Epithelial cell of prostate (primary cell): ENCODE measurements around the gene ADNP2.

ENCODE experiments used
- DNase-seq: peaks from one replicate; pipeline ENCODE4 v3.0.0-alpha.2; 2011; ENCODE audit warnings: low read depth, low spot score
- H3K27ac ChIP-seq: fragments of 450-650 bp; 2 replicates; pipeline ENCODE4 v1.5.1; 2017; ENCODE audit warnings: mild to moderate bottlenecking

The ADNP2 gene

DNA sequence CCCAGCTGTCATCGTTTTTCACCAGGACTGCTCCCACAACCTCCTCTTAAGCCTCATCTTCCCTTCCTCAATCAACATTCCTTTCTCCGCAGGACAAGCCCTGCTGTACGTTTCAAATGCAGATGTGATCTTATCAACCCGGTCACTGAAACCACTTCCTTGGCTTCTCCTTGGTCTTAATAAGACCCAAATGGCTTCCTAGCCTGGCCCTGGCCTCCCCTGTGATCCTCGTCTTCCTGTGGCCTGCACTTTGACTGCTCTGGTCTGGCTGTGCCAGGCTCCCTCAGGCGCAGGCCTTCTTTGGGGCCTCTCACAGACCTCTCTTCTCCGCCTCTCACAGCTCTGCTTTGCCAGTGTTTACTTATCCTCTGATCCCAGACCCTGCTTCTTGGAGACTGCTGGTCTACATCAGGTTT is 4.7 kb upstream of the ADNP2 start:
- DNase-seq = no peak
- no peak overlapping the region for H3K27ac ChIP-seq

DNA sequence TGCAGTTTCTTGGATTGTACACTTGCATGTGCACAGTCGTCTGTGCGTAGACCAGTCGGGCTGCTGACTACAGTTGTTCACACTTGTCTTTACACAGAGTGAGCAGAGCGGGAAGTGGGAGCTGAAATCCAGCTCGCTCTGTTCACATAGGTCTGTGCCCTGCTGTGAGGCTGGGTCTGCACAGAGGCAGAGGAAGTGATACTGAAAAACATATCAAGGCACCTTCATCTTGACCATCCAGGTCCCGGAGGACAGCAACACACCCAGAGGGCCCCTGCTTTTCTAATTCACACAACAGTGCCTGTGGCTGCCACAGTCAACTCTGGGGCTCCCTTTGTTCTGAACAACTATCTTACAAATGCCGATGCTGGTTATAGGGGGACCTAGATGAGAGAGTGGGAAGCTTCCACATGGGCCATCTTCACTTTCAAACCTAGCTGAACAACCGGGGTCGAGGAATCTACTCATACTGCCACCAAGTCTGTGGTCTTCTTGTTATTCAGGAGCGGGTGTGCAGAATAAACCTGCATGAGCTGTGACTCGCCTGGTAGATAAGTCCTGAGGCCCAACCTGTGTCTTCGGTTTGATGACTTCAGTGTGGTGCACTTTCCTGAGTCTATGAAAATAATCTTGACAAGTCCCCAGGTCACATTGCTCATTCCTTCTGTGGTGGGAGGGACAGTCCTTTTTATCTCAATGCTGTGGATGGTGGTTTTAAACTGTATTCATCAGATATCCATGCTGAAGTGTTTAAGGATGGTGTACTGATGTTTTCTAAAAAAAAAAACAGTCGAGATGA is 3.5 kb upstream of the ADNP2 start:
- no peak for DNase-seq
- H3K27ac ChIP-seq = no peak overlapping the region

- no peak for DNase-seq
- no peak overlapping the region for H3K27ac ChIP-seq
Measured at GRCh38 chr18:80106482-80107051, 2.5 kb upstream of the ADNP2 start.

- DNase-seq = no peak
Measured at GRCh38 chr18:80107426-80107825, 1.6 kb upstream of the ADNP2 start.

DNA sequence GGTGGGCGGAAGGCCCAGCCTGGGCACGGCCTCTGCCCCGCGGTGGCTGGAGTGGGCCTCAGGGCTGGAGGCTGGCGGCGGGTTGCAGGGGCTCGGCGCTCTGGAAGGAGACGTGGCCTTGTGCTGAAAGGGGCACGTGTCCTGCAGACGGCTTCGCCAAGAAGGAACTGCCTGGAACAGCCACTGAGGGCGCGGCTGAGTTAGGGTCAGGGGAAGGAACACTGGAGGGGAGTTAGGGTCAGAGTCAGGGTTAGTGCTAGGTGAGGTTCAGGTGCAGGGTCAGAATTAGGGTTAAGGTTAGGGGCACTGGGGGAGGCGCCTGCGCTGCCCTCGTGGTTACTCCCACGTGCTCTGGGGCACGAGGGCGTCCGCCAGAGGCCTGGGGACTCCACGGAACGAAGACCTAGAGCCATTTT is 933 bp upstream of the ADNP2 start:
- no peak overlapping the region for H3K27ac ChIP-seq
- DNase-seq = no peak

More at GRCh38 chr18:80107426-80107825, 1.6 kb upstream of the ADNP2 start:
- no peak overlapping the region for H3K27ac ChIP-seq

- DNase-seq = no peak
- H3K27ac ChIP-seq = peak overlapping the region; percentile 74
Measured at GRCh38 chr18:80109676-80110078, 615 bp downstream of the ADNP2 start.

DNA sequence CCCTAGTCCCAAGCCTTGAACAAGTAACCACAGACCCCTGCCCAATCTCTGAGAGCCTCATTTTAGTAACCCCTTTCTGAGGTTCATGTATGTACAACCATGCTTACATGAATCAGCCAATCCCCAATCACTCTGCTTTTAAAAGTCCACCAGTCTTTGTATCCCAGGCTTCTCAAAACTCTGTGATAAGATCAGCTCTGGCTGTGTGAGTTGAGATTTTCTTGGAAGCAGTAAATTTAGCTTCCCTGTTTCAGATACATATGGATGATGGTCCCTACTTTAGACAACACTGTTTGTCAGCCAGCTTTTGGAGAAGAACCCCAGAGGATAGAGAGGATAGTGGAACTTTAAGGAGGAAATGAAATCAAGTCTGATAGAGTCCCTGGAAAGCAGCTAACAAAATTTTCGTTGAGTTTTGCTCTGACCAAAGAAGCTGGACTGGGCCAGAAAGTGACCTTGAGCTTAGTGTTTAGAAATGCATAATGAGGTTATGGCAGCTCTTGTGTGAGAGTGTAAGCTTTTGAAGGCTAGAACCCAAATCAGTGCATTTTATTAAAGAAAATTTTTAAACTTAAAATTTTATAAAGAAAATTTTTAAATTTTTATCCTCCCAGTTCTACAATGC is 3.7 kb downstream of the ADNP2 start:
- no peak overlapping the region for H3K27ac ChIP-seq
- no peak for DNase-seq

- no peak for DNase-seq
- H3K27ac ChIP-seq = no peak overlapping the region
Measured at GRCh38 chr18:80115035-80115434, 6.0 kb downstream of the ADNP2 start.

DNA sequence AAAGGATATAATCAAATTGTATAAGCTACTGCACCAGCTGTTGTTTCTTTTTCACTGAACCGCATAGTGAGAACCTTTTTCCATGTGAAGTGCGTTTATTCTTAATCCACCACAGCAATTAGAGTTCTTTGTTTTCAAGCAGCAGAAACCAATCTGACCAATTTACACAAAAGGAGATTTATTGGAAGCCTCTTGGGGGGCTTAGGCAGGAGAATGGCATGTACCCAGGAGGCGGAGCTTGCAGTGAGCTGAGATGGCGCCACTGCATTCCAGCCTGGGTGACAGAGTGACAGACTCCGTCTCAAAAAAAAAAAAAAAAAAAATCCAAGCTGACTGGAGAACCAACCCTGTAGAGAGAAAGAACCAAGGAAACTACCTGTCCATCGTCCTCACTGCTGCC is 10.0 kb downstream of the ADNP2 start:
- DNase-seq = no peak

GRCh38 chr18:80120932-80121331 is 11.9 kb downstream of the ADNP2 start:
- no peak for DNase-seq
- H3K27ac ChIP-seq = no peak overlapping the region

More for the DNA sequence above, 10.0 kb downstream of the ADNP2 start:
- H3K27ac ChIP-seq = no peak overlapping the region

DNA sequence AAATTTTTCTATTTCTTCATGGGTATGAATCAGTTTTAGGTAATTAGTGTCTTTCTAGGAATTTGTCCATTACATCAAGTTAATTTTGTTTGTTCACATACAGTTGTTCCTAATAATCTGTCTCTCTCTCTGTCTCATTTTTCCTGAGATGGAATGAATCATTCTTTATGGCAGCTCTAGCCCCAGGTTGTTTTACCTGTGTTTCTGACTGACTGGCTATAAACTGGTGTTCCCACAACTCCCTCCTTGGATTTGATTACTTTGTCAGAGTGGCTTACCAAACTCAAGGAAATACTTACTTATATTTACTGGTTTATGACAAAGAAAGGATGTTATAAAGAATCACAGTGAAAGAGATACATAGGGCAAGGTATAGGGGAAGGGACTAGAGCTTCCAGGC is 15.1 kb downstream of the ADNP2 start:
- peak; percentile 18 for DNase-seq
- H3K27ac ChIP-seq = peak overlapping the region; percentile 42

DNA sequence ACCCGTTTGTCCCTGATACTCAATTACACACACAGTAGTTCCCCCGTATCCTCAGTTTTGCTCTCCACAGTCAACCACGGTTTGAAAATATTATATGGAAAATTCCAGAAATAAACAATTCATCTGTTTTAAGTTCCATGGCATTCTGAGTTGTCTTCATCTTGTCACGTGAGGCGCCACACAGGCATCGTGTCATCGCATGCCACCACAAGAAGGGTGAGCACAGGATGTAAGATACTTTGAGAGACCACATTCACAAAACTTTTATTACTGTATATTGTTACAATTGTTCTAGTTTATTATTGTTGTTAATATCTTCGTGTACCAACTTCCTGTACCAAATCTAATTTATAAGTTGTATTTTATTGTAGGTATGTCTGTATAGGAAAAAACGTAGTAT is 17.7 kb downstream of the ADNP2 start:
- no peak overlapping the region for H3K27ac ChIP-seq
- DNase-seq = no peak

GRCh38 chr18:80127635-80128034 is 18.6 kb downstream of the ADNP2 start:
- H3K27ac ChIP-seq = no peak overlapping the region

GRCh38 chr18:80129672-80130367 is 20.8 kb downstream of the ADNP2 start:
- no peak overlapping the region for H3K27ac ChIP-seq
- DNase-seq = no peak

More at GRCh38 chr18:80127635-80128034, 18.6 kb downstream of the ADNP2 start:
- no peak for DNase-seq

DNA sequence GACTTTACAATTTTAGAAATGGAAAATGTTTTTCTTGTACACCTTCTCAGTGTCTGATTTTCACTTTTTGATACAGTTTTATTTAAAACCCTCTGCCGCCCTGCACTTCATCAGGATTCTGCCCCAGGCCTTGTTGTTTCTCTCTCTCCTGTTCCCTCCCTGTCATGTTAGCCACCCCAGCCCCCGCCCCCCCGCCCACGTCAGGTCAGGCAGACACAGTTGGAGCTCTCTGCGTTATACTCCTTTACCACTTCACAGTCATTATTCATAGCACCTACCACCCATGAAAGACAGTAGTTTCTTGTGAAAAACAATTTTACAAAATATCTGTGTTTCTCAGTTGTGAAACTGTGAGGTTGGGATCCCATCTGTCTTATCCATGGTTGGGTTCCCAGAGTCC is 21.5 kb downstream of the ADNP2 start:
- DNase-seq = no peak
- H3K27ac ChIP-seq = no peak overlapping the region

DNA sequence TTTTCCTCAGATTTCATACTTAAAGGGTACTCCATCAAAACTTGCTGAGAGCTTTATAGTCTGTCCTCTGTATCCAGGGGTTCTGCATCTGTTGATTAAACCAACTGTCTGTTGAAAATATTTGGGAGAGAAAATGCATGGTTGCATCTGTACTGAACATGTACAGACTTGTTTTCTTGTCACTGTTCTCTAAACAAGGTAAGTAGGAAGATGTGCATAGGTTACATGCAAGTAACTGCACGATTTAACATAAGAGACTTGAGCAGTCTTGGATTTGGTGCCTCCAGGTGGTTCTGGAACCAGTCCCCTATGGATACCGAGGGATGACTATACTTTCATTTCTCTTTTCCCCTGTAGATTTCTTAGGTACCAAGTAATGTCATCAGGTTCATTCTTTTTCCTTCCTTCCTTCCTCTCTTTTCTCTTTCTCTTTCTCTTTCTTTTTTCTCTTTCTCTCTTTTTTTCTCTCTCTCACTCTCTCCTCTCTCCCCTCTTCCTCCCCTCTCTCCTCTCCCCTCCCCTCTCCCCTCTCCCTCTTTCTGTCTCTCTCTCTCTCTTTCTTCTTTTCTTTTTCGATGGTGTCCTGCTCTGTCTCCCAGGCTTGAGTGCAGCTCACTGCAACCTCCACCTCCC is 23.2 kb downstream of the ADNP2 start:
- H3K27ac ChIP-seq = peak overlapping the region; percentile 45
- peak; percentile 18 for DNase-seq

DNA sequence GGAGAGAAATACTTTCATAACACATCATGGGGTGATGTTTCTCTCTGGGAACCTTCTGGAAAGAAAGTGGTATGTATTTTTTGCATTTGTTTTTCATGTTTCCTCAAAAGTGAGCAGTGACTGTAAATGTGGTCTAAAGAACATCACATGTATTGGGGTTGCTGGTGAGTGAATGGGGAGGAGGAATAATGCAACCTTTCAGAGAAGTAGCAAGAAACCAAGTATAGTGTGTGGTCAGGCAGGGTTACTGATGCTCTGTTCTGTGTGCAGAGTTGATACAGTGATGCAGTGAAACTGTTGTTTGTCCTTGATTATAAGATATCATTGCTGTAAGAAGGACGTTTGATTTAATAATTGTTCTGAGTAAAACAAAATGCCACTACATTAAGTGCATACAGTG is 24.1 kb downstream of the ADNP2 start:
- H3K27ac ChIP-seq = no peak overlapping the region
- DNase-seq = no peak

GRCh38 chr18:80135136-80135535 is 26.1 kb downstream of the ADNP2 start:
- no peak overlapping the region for H3K27ac ChIP-seq
- no peak for DNase-seq

DNA sequence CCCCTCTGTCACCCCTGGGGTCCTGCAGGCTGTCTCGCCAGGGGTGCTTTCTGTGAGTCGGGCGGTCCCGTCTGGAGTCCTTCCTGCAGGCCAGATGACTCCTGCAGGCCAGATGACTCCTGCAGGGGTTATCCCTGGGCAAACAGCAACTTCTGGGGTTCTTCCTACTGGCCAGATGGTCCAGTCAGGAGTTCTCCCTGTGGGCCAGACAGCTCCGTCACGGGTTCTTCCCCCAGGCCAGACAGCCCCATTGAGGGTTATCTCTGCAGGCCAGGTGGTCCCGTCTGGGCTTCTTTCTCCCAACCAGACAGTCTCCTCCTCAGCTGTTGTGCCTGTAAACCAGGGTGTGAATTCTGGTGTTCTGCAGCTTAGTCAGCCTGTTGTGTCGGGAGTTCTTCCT is 27.6 kb downstream of the ADNP2 start:
- no peak overlapping the region for H3K27ac ChIP-seq
- DNase-seq = no peak

- no peak overlapping the region for H3K27ac ChIP-seq
- no peak for DNase-seq
Measured at GRCh38 chr18:80137137-80137536, 28.1 kb downstream of the ADNP2 start.
